Esophagus squamous epithelium (tissue), 4 donors: ENCODE measurements around the gene CNTNAP2.

ENCODE experiments used
- CTCF ChIP-seq, 6 experiments: fragments of 450-650 bp in 4 of 6; fragments of 200-600 bp in 2 of 6; sonication (generic) in 2 of 6; IDR thresholded peaks; one replicate each; pipeline ENCODE4 v1.5.1; 2016 to 2019; ENCODE audit warnings: antibody characterized with exemption in 6 of 6, mild to moderate bottlenecking in 4 of 6, moderate library complexity in 4 of 6
- POLR2A ChIP-seq, 4 donors: fragments of 450-650 bp; IDR thresholded peaks; one replicate each; pipeline ENCODE4 v1.6.1; 2017; ENCODE audit warnings: antibody characterized with exemption in 4 of 4, mild to moderate bottlenecking in 4 of 4, moderate library complexity in 3 of 4

- TF ChIP-seq POLR2A (IDR thresholded peaks at IDR 0.05) (no peak), CTCF (IDR thresholded peaks at IDR 0.05) (no peak)
These were observed 917.0 kb downstream of the CNTNAP2 start for GRCh38 chr7:147033641-147034040.
